ENCODE results near the gene STAC3. TPM values are rescaled to one million over a fixed set of nuclear protein-coding genes. Genes with fewer than 3 reads are reported as not detected.
A peak's percentile ranks its signal among the peaks of the same experiment; 100 is the strongest.

The STAC3 gene
- total and polyA plus RNA-seq, 2 of the 13 experiments (the other 11 are each of a cell fraction or from before 2014, with no cell fraction given), result 0.18 to 0.22 TPM

GRCh38 chr12:57229634-57230380 lies 21.2 kb downstream of the STAC3 start, which contains the start of gene SHMT2 (continued):
- TF ChIP-seq AGO2 (optimal IDR thresholded peaks at IDR 0.05; ENCODE audit: low read depth, low read length) (peak; percentile 78), DR1 (CRISPR knock-in tag; IDR thresholded peaks at IDR 0.05) (peak; percentile 9; the same call in 1 of the 2 replicates), SMYD3 (CRISPR knock-in tag; IDR thresholded peaks at IDR 0.05) (0 out of 2 replicates have a peak, but pooled peaks have one; percentile 36), TRIM22 (IDR thresholded peaks at IDR 0.05) (no peak), ZMYM4 (CRISPR knock-in tag; IDR thresholded peaks at IDR 0.05) (no peak), HIVEP1 (CRISPR knock-in tag; IDR thresholded peaks at IDR 0.05) (peak; percentile 44; the same call in 1 of the 2 replicates), RERE (CRISPR knock-in tag; IDR thresholded peaks at IDR 0.05; ENCODE audit: low read depth) (no peak), ZNF776 (CRISPR knock-in tag; IDR thresholded peaks at IDR 0.05) (no peak), ZSCAN29 (CRISPR knock-in tag; conservative IDR thresholded peaks at IDR 0.05) (peak; percentile 74; the same call in 1 of the 2 replicates), NFIB (CRISPR knock-in tag; IDR thresholded peaks at IDR 0.05; ENCODE audit: borderline replicate concordance) (no peak), CEBPB (IDR thresholded peaks at IDR 0.05; ENCODE audit: borderline replicate concordance, low read depth, low read length) (peak; percentile 97), ZNF512B (CRISPR knock-in tag; IDR thresholded peaks at IDR 0.05; ENCODE audit: borderline replicate concordance) (no peak), PCBP2 (optimal IDR thresholded peaks at IDR 0.05; ENCODE audit: low read depth, low read length, poor library complexity, severe bottlenecking) (no peak)
- TF ChIP-seq, protein P1, sequence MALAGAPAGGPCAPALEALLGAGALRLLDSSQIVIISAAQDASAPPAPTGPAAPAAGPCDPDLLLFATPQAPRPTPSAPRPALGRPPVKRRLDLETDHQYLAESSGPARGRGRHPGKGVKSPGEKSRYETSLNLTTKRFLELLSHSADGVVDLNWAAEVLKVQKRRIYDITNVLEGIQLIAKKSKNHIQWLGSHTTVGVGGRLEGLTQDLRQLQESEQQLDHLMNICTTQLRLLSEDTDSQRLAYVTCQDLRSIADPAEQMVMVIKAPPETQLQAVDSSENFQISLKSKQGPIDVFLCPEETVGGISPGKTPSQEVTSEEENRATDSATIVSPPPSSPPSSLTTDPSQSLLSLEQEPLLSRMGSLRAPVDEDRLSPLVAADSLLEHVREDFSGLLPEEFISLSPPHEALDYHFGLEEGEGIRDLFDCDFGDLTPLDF (CRISPR knock-in tag; IDR thresholded peaks at IDR 0.05), result peak; percentile 95
- TF ChIP-seq, protein P2, sequence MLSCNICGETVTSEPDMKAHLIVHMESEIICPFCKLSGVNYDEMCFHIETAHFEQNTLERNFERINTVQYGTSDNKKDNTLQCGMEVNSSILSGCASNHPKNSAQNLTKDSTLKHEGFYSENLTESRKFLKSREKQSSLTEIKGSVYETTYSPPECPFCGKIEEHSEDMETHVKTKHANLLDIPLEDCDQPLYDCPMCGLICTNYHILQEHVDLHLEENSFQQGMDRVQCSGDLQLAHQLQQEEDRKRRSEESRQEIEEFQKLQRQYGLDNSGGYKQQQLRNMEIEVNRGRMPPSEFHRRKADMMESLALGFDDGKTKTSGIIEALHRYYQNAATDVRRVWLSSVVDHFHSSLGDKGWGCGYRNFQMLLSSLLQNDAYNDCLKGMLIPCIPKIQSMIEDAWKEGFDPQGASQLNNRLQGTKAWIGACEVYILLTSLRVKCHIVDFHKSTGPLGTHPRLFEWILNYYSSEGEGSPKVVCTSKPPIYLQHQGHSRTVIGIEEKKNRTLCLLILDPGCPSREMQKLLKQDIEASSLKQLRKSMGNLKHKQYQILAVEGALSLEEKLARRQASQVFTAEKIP (CRISPR knock-in tag; IDR thresholded peaks at IDR 0.05; ENCODE audit: borderline replicate concordance), result no peak
